HepG2 (cell line): ENCODE measurements around the gene CFAP69. TPM values are rescaled to one million over a fixed set of nuclear protein-coding genes. Genes with fewer than 3 reads are reported as not detected.

Source experiments
- ATAC-seq: fragments of 200-7000 bp; cut with Tn5 transposase; 3 replicates; pipeline ENCODE4 v1.9.1; 2020; ENCODE audit warnings: mild to moderate bottlenecking, moderate library complexity
- BruUV-seq: library from RNA; stranded (reverse); fragments of 400-500 nt; replicated peaks from 2 replicates; lab custom pipeline; 2021; lab: Mats Ljungman, UMichigan
- CTCF ChIA-PET: fragments of 300-600 bp; formaldehyde crosslinking; extraction: SDS; loops from one replicate; lab custom pipeline; 2021; ENCODE audit warnings: low total read pairs, inconsistent platforms, low intra/inter-chr PET ratio; lab: Yijun Ruan, JAX
- POLR2A ChIA-PET: fragments of 350-600 bp; sonication (Branson Sonifier 250); formaldehyde crosslinking; loops from one replicate; lab custom pipeline; 2020; ENCODE audit warnings: antibody characterized with exemption, inconsistent platforms; lab: Yijun Ruan, JAX
- DNase-seq: peaks from one replicate; pipeline ENCODE4 v3.0.0-alpha.2; 2015; ENCODE audit warnings: low spot score
- FAIRE-seq: peaks from 3 replicates; lab custom pipeline; 2011; peaks lifted over from hg19 to GRCh38; lab: Jason Lieb, UNC
- H2AFZ ChIP-seq: one replicate; pipeline ENCODE4 v1.6.1; 2011; ENCODE audit warnings: low read length, inconsistent platforms
- H3K27ac ChIP-seq: fragments of 300-600 bp; 3 replicates; pipeline ENCODE4 v1.8.0; 2011; ENCODE audit warnings: mixed run types, mild to moderate bottlenecking, mixed read lengths, low read length, inconsistent platforms; ENCODE audit not compliant: insufficient read depth; ENCODE audit errors: extremely low read length
- H3K27me3 ChIP-seq, 2 experiments: fragments of 200-600 bp in 1 of 2; 2 replicates in 1 of 2; 3 replicates in 1 of 2; pipeline versions ENCODE4 v1.6.0 to v1.8.0; 2011; ENCODE audit warnings: low read length in 2 of 2, mild to moderate bottlenecking in 2 of 2, moderate library complexity in 2 of 2, inconsistent platforms in 1 of 2; ENCODE audit not compliant: insufficient read depth in 2 of 2, control insufficient read depth in 1 of 2
- H3K36me3 ChIP-seq, 2 experiments: fragments of 200-600 bp in 1 of 2; replicated peaks in 1 of 2; 2 replicates in 1 of 2; 3 replicates in 1 of 2; pipeline versions ENCODE4 v1.5.1 to v1.8.0; 2011; ENCODE audit warnings: low read length in 2 of 2, inconsistent platforms in 1 of 2; ENCODE audit not compliant: insufficient read depth in 2 of 2, control insufficient read depth in 1 of 2
- H3K4me1 ChIP-seq: 2 replicates; pipeline ENCODE4 v1.5.1; 2012; ENCODE audit warnings: low read length, inconsistent platforms; ENCODE audit not compliant: insufficient read depth
- H3K4me2 ChIP-seq: 2 replicates; pipeline ENCODE4 v1.6.0; 2011; ENCODE audit warnings: low read depth, low read length, inconsistent platforms
- H3K4me3 ChIP-seq, 3 experiments: fragments of 200-600 bp in 1 of 3; sonication (generic), shearing (Covaris generic) in 1 of 3; replicated peaks in 1 of 3; 2 replicates each; pipeline ENCODE4 v1.5.1; 2011 to 2016; ENCODE audit warnings: low read length in 3 of 3, inconsistent platforms in 2 of 3, low read depth in 2 of 3, mild to moderate bottlenecking in 2 of 3, control low read depth in 1 of 3, mixed read lengths in 1 of 3; ENCODE audit not compliant: insufficient read depth in 1 of 3
- H3K79me2 ChIP-seq: one replicate; pipeline ENCODE4 v1.6.1; 2011; ENCODE audit warnings: low read length, inconsistent platforms; ENCODE audit not compliant: insufficient read depth
- H3K9ac ChIP-seq: 2 replicates; pipeline ENCODE4 v1.6.0; 2011; ENCODE audit warnings: mild to moderate bottlenecking, low read depth, low read length, inconsistent platforms; ENCODE audit not compliant: insufficient read depth
- H3K9me3 ChIP-seq: 2 replicates; pipeline ENCODE4 v1.5.1; 2012; ENCODE audit warnings: mild to moderate bottlenecking, low read length
- H4K20me1 ChIP-seq: 2 replicates; pipeline ENCODE4 v1.6.0; 2011; ENCODE audit warnings: inconsistent platforms, mild to moderate bottlenecking, low read length, moderate library complexity; ENCODE audit not compliant: insufficient read depth
- HNF4A ChIP-seq: sonication (generic); formaldehyde crosslinking; IDR thresholded peaks from 2 replicates; pipeline ENCODE4 v1.4.0; 2020; ENCODE audit warnings: missing genetic modification reagents
- WGBS: methylation state at CpG from one replicate; pipeline ENCODE4 v1.1.6; 2017; ENCODE audit warnings: low lambda C conversion rate; 5-methylcytosine and 5-hydroxymethylcytosine counted together
- in situ Hi-C: cut with HindIII; loops from 2 replicates; pipeline ENCODE4 v1.10.0; 2017; ENCODE audit warnings: low pct_unique_long_range_greater_than_20kb; ENCODE audit not compliant: extremely low pct_ligation_motif_present
- intact Hi-C: fragments of 100-400 bp; cut with micrococcal nuclease; formaldehyde crosslinking; loops from one replicate; pipeline ENCODE4 v1.10.0; 2022; ENCODE audit not compliant: unreplicated experiment
- polyA plus RNA-seq, 8 experiments: library from polyadenylated mRNA; depleted of rRNA in 3 of 8; stranded (reverse) in 7 of 8; unstranded in 1 of 8; fragments of >200 nt; fragmentation: Illumina TruSeq in 4 of 8; extraction: Trizol in 4 of 8; gene quantifications; 2 replicates each; pipeline versions ENCODE4 v1.2.1 to v1.2.3, GENCODE V29; 2011 to 2016; ENCODE audit warnings: low read depth in 4 of 8, missing spikeins in 1 of 8, mixed read lengths in 1 of 8; ENCODE audit not compliant: insufficient read depth in 1 of 8
- total RNA-seq, 5 experiments: library from RNA; depleted of rRNA; stranded (reverse); fragments of >200 nt; fragmentation: Illumina TruSeq; extraction: Trizol; gene quantifications; 2 replicates each; pipeline ENCODE4 v1.2.3, GENCODE V29; 2016; ENCODE audit warnings: low read depth in 1 of 5
- TF ChIP-seq, protein P1 (sequence below): sonication (generic); formaldehyde crosslinking; IDR thresholded peaks from 2 replicates; pipeline ENCODE4 v1.4.0; 2020; ENCODE audit warnings: low read depth, missing genetic modification reagents

Gene CFAP69
- total and polyA plus RNA-seq, 2 of the 13 experiments (the other 11 are each of a cell fraction or from before 2014, with no cell fraction given) = 2.2 to 4.0 TPM

GRCh38 chr7:90242369-90243168 is 2.4 kb upstream of the CFAP69 start:
- no peak overlapping the region for H3K4me2 ChIP-seq
- H3K27me3 ChIP-seq = no peaks in the 10 kb centered on the region
- no peaks in the 10 kb centered on the region for H3K36me3 ChIP-seq
- 47% methylated on average over 3 of the region's 3 CpGs for WGBS
- intact Hi-C loops = no loop called here
- peaks cover 29% of the 10 kb centered on the region for H3K4me1 ChIP-seq
- POLR2A ChIA-PET = interaction anchor here (1.7 kb wide), 1 partner anchor 31 kb away, joined by 5 read pairs; the partner anchor contains the start of gene STEAP2
- peaks cover 2% of the 10 kb centered on the region for H3K79me2 ChIP-seq
- no peaks in the 10 kb centered on the region for H3K9me3 ChIP-seq
- DNase-seq (no peak), ATAC-seq (no peak), FAIRE-seq (no peak)
- H3K4me3 ChIP-seq = no peak overlapping the region
- no peak overlapping the region for H2AFZ ChIP-seq
- no peak overlapping the region for H3K27ac ChIP-seq
- in situ Hi-C loops = no loop called here
- CTCF ChIA-PET = no interaction called here
- 0 out of 2 replicates have a peak, but pooled peaks have one; percentile 19 for TF ChIP-seq HNF4A (CRISPR knock-in tag)
- TF ChIP-seq, protein P1, sequence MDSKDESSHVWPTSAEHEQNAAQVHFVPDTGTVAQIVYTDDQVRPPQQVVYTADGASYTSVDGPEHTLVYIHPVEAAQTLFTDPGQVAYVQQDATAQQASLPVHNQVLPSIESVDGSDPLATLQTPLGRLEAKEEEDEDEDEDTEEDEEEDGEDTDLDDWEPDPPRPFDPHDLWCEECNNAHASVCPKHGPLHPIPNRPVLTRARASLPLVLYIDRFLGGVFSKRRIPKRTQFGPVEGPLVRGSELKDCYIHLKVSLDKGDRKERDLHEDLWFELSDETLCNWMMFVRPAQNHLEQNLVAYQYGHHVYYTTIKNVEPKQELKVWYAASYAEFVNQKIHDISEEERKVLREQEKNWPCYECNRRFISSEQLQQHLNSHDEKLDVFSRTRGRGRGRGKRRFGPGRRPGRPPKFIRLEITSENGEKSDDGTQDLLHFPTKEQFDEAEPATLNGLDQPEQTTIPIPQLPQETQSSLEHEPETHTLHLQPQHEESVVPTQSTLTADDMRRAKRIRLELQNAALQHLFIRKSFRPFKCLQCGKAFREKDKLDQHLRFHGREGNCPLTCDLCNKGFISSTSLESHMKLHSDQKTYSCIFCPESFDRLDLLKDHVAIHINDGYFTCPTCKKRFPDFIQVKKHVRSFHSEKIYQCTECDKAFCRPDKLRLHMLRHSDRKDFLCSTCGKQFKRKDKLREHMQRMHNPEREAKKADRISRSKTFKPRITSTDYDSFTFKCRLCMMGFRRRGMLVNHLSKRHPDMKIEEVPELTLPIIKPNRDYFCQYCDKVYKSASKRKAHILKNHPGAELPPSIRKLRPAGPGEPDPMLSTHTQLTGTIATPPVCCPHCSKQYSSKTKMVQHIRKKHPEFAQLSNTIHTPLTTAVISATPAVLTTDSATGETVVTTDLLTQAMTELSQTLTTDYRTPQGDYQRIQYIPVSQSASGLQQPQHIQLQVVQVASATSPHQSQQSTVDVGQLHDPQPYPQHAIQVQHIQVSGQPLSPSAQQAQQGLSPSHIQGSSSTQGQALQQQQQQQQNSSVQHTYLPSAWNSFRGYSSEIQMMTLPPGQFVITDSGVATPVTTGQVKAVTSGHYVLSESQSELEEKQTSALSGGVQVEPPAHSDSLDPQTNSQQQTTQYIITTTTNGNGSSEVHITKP (CRISPR knock-in tag) = no peak
- H3K9ac ChIP-seq = no peak overlapping the region
- H4K20me1 ChIP-seq = no peaks in the 10 kb centered on the region
- BruUV-seq = no TSS peak
